ENCODE data around the gene GRK4. TPM values are rescaled to one million over a fixed set of nuclear protein-coding genes. Genes with fewer than 3 reads are reported as not detected.

GRK4 gene
- total RNA-seq, 2 donors from 2014 or later, result 6.9 to 9.9 TPM

DNA sequence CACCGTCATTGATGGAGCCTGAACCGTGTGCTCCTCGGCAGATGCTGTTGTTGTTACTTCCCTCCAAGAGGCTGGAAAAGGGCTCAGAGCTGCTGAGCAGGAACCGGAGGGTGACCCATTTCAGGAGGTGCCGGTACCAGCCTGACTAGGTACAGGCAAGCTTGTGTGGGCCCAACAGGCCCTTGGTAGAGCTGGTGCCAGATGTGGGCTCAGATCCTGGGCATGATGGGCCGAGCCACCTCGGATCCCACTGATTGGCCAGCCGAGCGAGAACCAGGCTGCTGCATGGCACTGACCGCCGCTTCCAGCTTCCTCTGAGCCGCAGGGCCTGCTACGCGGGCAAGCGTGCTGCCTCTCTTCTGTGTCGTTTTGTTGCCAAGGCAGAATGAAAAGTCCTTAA lies 33.9 kb upstream of the GRK4 start:
- no peaks in the 10 kb centered on the region for H3K9me3 ChIP-seq
- H3K27ac ChIP-seq, result no peak overlapping the region
- DNase-seq (ENCODE audit: low spot score) (peak; percentile 1), ATAC-seq (ENCODE audit: insufficient number of reproducible peaks, low FRiP score, low read depth) (no peak)
- TF ChIP-seq, protein P1, sequence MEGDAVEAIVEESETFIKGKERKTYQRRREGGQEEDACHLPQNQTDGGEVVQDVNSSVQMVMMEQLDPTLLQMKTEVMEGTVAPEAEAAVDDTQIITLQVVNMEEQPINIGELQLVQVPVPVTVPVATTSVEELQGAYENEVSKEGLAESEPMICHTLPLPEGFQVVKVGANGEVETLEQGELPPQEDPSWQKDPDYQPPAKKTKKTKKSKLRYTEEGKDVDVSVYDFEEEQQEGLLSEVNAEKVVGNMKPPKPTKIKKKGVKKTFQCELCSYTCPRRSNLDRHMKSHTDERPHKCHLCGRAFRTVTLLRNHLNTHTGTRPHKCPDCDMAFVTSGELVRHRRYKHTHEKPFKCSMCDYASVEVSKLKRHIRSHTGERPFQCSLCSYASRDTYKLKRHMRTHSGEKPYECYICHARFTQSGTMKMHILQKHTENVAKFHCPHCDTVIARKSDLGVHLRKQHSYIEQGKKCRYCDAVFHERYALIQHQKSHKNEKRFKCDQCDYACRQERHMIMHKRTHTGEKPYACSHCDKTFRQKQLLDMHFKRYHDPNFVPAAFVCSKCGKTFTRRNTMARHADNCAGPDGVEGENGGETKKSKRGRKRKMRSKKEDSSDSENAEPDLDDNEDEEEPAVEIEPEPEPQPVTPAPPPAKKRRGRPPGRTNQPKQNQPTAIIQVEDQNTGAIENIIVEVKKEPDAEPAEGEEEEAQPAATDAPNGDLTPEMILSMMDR (IDR thresholded peaks at IDR 0.05), result no peak
- peaks cover 4 to 17% of the 10 kb centered on the region in 2 donors for H3K4me1 ChIP-seq (ENCODE audit: control insufficient read depth in 1 of 2, low read depth in 2 of 2)
- no peak overlapping the region for H3K4me3 ChIP-seq
- peaks cover 49% of the 10 kb centered on the region for H3K36me3 ChIP-seq
- no peaks in the 10 kb centered on the region for H3K27me3 ChIP-seq (replicated peaks; ENCODE audit: insufficient read depth)

DNA sequence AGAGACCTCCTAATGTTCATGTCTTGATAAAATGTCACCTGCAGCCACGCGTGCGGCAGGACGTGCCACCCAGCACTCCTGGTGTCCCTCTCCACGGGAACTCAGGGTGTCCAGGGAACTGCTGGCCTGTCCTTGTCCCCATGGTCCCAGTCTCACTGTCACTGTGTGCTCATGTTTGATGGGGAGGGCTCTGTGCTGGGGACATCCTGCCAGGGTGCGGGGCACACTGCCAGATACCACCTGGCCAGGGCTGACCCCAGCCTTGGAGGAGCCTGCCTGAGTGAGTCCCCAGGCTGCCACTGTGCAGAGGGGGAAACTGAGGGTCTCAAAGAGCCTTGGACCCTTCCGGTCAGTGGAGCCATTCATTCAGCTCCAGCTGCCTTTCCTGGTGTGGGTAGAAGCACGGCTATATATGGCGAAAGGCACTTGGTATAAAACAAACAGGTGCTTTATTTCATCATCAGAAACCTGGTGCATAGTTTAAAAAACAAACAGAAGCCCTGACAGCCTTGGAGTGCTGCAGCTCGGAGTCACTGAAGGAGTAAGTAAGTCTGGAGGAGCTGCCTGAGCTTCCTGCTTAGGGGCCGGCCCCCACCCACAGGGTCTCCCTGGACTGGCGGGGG lies 33.1 kb upstream of the GRK4 start:
- DNase-seq (ENCODE audit: low spot score), result peak; percentile 1
- ATAC-seq (ENCODE audit: insufficient number of reproducible peaks, low FRiP score, low read depth), result no peak
- H3K27me3 ChIP-seq (replicated peaks; ENCODE audit: insufficient read depth), result no peaks in the 10 kb centered on the region
- no peaks in the 10 kb centered on the region for H3K9me3 ChIP-seq
- H3K27ac ChIP-seq, result no peak overlapping the region
- H3K36me3 ChIP-seq, result peaks cover 44% of the 10 kb centered on the region
- TF ChIP-seq, protein P1 (IDR thresholded peaks at IDR 0.05), result no peak
- H3K4me1 ChIP-seq (ENCODE audit: control insufficient read depth in 1 of 2, low read depth in 2 of 2), result peaks cover 4 to 20% of the 10 kb centered on the region in 2 donors
- H3K4me3 ChIP-seq, result no peak overlapping the region

DNA sequence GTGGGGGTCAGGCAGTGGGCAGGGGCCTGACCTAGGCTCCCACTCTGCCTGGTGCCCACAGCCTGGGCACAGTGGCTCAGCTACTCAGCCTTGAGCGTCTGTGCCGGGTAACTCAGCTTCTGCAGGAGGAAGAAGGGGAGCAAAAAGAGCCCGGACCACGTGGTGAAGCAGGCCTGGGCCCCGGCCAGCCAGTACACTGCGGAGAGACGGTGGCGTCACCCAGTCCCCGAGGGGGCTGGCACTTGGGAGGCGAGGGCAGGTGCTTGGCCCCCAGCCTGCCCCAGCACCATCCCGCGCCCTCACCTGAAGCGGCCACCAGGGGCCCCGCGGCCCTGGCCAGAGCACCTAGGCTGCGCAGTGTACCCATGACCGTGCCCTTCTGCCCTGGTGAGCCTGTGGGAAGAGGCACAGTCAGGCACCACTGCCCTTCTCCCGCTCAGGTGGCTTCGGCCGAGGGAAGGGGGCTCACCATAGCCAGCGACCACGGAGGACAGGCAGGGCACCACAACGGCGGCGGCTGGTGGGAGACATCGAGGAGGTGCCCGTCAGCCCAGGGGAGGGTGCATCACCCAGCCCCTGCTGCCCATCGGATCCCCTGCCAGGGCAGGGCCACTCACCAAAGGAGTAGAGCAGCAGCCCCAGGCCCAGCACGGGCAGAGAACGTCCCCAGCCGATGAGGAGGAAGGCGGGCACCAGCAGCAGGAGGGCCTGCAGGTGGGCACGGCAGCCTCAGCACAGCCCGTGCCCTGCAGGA lies 32.4 kb upstream of the GRK4 start:
- Histone ChIP-seq H3K27ac (no peak overlapping the region), H3K27me3 (replicated peaks; ENCODE audit: insufficient read depth) (no peaks in the 10 kb centered on the region), H3K9me3 (no peaks in the 10 kb centered on the region), H3K36me3 (peaks cover 37% of the 10 kb centered on the region), H3K4me1 (ENCODE audit: control insufficient read depth in 1 of 2, low read depth in 2 of 2) (peaks cover 9 to 26% of the 10 kb centered on the region in 2 donors), H3K4me3 (no peak overlapping the region)
- TF ChIP-seq, protein P1 (IDR thresholded peaks at IDR 0.05), result no peak
- ATAC-seq (ENCODE audit: insufficient number of reproducible peaks, low FRiP score, low read depth) (no peak), DNase-seq (ENCODE audit: low spot score) (peak; percentile 1)

DNA sequence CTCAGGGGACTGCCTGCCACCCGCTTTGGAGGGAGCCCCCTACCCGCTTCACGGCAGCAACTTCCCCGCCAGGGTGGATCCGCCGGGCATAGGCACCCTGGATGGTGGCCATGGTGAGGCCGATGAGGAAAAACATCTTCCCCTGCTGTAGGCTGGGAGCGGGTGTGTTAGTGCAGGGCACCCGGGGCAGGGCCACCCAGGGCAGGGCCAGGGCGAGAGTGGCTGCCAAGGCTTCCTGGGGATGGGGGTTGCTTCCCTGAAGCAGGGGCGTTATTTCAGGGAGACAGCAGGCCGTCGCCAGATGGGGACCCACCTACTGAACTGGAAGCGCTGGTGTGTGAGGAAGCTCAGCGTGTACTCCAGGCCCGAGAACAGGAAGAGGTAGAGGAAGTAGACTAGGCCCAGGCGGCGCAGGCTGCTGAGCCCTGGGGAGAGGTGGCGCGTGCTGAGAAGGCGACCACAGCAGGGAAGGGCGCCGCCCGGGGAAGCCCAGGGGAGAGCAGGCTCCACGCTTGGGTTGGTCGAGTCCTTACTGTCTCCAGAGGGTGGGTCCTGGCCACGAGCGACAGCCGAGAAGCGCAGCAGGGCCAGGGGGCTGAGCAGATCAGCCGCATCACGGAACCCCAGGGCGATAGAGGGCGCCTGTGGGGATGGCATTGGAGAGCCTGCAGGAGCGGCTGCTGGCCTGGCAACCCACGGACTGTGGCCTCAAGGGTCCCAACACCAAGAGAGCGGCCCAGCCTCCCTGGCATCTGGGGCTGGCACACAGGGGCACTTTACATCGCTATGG lies 31.7 kb upstream of the GRK4 start:
- Histone ChIP-seq H3K4me1 (ENCODE audit: control insufficient read depth in 1 of 2, low read depth in 2 of 2) (peaks cover 9 to 32% of the 10 kb centered on the region in 2 donors), H3K27me3 (replicated peaks; ENCODE audit: insufficient read depth) (no peaks in the 10 kb centered on the region), H3K36me3 (peaks cover 30% of the 10 kb centered on the region), H3K4me3 (no peak overlapping the region), H3K9me3 (no peaks in the 10 kb centered on the region), H3K27ac (no peak overlapping the region)
- TF ChIP-seq, protein P1 (IDR thresholded peaks at IDR 0.05), result no peak
- ATAC-seq (ENCODE audit: insufficient number of reproducible peaks, low FRiP score, low read depth) (no peak), DNase-seq (ENCODE audit: low spot score) (peak; percentile 4)

All from thoracic aorta (tissue), 2 donors.